HG02973 (cell line): ENCODE results near the gene DHRS2.
"Not testable (repeated sequence)": the region's sequence is repeated elsewhere in the genome, so short reads cannot be mapped to it uniquely, and the experiment has no call there.

ENCODE experiments used
- ATAC-seq: cut with Tn5 transposase; IDR thresholded peaks from one replicate; pipeline ENCODE4 v1.9.1; 2021; ENCODE audit warnings: moderate library complexity; ENCODE audit not compliant: unreplicated experiment

The DHRS2 gene

DNA sequence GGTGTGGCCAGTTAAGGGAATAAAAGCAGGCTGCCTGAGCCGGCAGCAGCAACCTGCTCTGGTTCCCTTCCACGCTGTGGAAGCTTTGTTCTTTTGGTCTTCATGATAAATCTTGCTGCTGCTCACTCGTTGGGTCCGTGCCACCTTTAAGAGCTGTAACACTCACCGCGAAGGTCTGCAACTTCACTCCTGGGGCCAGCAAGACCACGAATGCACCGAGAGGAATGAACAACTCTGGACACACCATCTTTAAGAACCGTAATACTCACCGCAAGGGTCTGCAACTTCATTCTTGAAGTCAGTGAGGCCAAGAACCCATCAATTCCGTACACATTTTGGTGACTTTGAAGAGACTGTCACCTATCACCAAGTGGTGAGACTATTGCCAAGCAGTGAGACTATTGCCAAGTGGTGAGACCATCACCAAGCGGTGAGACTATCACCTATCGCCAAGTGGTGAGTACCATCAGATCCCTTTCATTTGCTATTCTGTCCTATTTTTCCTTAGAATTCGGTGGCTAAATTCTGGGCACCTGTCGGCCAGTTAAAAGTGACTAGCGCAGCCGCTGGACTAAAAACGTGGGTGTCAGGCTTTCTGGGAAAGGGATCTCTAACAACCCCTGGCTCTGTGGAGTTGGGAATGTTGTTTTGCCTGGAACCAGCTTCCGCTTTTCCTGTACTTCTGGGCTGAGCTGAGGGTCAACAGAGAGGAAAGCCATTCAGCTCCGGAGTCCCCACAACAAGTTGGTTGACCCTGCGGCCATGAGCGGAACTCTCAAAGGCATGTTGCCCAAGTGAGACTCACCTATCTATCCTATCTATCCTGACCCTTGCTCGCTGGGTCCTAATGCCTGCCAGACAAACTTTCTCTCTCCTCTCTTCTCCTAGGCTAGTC is at the start of gene DHRS2:
Gene DHRS2 (plus strand): TSS at position 48 of the 895 bp plus-strand sequence. CDS start 2,501 bp downstream, outside the sequence.
- no peak for ATAC-seq

DNA sequence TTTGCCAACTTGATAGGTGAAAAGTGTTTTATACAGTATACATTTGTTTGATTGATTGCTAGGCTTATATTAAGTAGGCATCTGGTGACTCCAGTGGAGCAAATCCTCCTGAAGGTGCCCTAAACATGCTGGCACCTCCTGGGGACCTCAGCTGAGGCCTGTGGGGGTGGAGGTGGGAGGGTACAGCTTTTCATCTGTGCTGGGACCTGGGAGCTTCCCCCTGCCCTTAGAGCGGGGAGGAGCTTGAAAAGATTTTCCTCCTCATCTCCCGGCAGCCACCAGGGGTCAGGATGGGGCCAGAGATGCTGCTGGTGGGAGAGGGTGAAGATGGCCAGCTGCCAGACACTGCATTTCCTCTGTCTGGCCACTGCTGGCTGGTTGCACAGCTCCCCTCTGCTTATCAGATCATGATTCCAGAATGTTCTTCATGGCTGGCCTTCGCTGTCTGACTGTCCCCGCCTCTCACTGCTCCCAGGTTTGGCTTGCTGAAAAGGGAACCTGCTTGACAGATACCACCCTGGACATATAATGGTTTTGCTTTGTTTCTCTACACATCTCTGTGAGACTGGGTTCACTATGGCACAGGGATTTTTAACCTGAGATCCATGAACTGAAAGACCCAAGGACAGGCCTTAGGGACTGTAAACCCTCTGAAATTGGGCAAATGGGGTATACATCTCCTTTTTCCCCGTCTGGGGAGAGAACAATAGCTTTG is 47.1 kb upstream of the DHRS2 start:
- peak; percentile 97 for ATAC-seq

- ATAC-seq: no peak
Measured at GRCh38 chr14:23589606-23590005, 46.6 kb upstream of the DHRS2 start.

GRCh38 chr14:23590198-23590597 is 46.0 kb upstream of the DHRS2 start:
- no peak for ATAC-seq

DNA sequence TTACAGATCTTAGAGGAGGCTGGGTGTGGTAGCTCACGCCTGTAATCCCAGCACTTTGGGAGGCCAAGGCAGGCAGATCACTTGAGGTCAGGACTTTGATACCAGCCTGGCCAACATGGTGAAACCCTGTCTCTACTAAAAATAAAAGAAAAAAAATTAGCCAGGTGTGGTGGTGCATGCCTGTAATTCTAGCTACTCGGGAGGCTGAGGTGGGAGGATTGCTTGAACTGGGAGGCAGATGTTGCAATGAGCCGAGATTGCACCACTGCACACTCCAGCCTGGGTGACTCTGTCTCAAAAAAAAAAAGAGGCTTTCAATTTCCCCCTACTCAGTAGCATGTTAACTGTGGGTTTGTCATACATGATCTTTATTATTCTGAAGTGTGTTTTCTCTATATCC is 42.0 kb upstream of the DHRS2 start:
- not testable (repeated sequence) for ATAC-seq

- ATAC-seq: no peak
Measured at GRCh38 chr14:23600322-23600707, 35.8 kb upstream of the DHRS2 start.

- ATAC-seq: no peak
Measured at GRCh38 chr14:23600806-23601205, 35.4 kb upstream of the DHRS2 start.

GRCh38 chr14:23601424-23601823 is 34.7 kb upstream of the DHRS2 start:
- no peak for ATAC-seq

GRCh38 chr14:23601845-23602180 is 34.4 kb upstream of the DHRS2 start:
- ATAC-seq: no peak

- no peak for ATAC-seq
Measured at GRCh38 chr14:23602181-23603095, 33.7 kb upstream of the DHRS2 start.

GRCh38 chr14:23603103-23603502 is 33.1 kb upstream of the DHRS2 start:
- no peak for ATAC-seq

DNA sequence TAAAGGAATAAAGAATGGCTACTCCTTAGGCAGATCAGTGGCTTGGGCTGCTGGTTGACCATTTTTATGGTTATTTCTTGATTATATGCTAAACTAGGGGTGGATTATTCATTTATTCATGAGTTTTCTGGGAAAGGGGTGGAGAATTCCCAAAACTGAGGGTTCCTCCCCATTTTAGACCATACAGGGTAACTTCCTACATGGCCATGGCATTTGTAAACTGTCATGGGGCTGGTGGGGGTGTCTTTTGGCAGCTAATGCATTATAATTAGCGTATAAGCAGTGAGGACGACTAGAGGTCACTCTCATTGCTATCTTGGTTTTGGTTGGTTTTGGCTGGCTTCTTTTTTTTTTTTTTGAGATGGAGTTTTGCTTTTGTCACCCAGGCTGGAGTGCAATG is 32.0 kb upstream of the DHRS2 start:
- no peak for ATAC-seq

DNA sequence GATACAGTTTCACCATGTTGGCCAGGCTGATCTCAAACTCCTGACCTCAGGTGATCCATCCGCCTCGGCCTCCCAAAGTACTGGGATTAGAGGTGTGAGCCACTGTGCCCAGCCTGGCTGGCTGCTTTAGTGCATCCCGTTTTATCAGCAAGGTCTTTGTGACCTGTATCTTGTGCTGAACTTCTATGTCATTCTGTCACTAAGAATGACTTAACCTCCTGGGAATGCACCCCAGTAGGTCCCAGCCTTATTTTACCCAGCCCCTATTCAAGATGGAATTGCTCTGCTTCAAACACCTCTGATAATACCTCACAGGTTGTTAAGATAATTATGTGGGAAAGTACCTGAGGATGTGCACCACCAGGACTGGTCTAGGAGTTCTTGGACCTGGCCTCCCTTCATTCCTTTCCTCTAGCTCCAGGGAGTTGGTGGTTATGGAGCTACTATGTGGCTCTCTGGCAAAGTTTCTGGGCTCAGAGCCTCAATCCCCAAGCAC is 31.4 kb upstream of the DHRS2 start:
- ATAC-seq: no peak

DNA sequence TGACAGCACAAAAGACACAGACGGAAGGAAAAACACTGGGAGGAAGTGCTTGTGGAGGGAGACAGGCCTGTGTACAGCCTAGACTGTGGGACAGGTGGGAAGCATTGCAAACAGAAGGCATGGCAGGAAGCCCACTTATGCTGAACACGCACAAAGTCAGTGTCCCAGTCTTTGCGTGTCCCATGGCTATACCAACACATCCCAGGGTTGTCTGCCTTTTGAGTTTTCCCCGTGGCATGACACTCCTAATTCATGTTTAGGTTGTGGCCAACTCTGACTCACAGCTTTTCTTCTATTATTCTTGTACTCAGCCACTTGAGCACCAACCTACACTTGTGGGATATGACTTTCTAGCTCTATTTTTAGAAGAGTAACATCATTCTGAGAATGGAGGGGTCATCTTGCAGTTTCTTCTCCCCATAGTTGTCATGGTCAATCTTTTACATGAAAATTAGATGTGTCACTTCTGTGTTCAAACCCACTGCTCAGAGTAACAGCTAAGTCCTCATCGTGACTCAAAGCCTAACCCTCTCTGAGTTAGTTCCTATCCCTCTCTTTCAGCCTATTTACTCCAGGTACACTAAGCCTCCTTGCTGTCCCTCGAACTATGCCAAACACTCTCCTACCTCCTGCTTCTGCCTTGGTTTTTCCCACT is 30.1 kb upstream of the DHRS2 start:
- ATAC-seq: peak; percentile 83

GRCh38 chr14:23608454-23608853 is 27.7 kb upstream of the DHRS2 start:
- no peak for ATAC-seq

GRCh38 chr14:23609001-23609400 is 27.2 kb upstream of the DHRS2 start:
- ATAC-seq: no peak

DNA sequence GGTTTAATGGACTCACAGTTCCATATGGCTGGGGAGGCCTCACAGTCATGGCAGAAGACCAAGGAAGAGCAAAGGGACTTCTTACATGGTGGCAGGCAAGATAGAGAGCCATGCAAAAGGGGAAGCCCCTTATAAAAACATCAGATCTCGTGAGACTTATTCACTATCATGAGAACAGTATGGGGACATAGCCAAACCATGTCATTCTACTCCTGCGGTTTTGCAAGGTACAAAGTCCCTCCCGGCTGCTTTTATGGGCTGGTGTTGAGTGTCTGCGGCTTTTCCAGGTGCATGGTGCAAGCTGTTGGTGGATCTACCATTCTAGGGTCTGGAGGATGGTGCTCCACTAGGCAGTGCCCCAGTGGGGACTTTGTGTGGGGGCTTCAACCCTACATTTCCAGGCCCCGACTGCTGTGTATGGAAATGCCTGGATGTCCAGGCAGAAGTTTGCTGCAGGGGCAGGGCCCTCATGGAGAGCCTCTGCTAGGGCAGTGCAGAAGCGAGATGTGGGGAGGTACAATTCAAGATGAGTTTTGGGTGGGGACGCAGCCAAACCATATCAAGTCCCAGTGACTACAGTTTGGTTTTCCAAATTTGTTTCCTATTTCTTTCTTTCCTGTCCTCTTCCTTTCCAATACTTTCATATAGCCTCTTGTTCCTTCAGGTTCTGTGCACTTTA is 26.6 kb upstream of the DHRS2 start:
- not testable (repeated sequence) for ATAC-seq

- no peak for ATAC-seq
Measured at GRCh38 chr14:23610090-23610814, 25.9 kb upstream of the DHRS2 start.

DNA sequence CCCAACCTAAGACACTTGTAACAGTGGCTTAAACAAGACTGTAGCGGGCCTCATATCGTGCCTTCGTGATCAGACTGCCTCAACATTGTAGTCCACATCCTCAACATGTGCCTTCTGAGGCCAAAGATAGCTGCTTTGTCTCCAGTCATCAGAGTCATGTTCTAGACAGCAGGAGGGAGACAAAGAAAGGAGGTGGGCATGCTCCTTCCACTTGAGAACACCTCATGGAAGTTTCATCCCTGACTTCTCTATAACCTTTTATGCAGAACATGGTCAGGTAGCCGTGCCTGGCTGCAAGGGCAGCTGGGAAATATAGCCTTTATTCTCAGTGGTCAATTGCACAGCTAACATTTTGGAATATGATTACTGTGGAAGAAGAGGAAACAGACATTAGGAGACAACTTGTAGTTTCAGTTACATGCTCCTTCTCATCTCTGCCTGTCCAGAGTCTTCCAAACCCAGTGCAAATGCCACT is 25.3 kb upstream of the DHRS2 start:
- ATAC-seq: no peak
